Measurements from ENCODE around the gene ZNF839. TPM values are rescaled to one million over a fixed set of nuclear protein-coding genes. Genes with fewer than 3 reads are reported as not detected.

The ZNF839 gene
- total RNA-seq, 1 donor from 2014 or later: 19.2 TPM

- peaks cover 27% of the 10 kb centered on the region for H3K4me1 Mint-ChIP-seq
- H3K27ac Mint-ChIP-seq: no peak overlapping the region
- DNase-seq (ENCODE audit: low spot score in 2 of 2, unreplicated experiment in 2 of 2): no peak
- no peaks in the 10 kb centered on the region for H3K27me3 Mint-ChIP-seq (ENCODE audit: low read depth)
- no peak for TF ChIP-seq CTCF (IDR thresholded peaks at IDR 0.05; ENCODE audit: unreplicated experiment)
- no peaks in the 10 kb centered on the region for H3K9me3 Mint-ChIP-seq
- no peak overlapping the region for H3K4me3 Mint-ChIP-seq
- peaks cover 13% of the 10 kb centered on the region for H3K36me3 Mint-ChIP-seq
These were observed 40.3 kb upstream of the ZNF839 start for GRCh38 chr14:102279282-102279681.

GRCh38 chr14:102279688-102280348 is 39.7 kb upstream of the ZNF839 start:
- DNase-seq (ENCODE audit: low spot score in 2 of 2, unreplicated experiment in 2 of 2): no peak
- Mint-ChIP-seq H3K4me3 (no peak overlapping the region), H3K4me1 (peaks cover 31% of the 10 kb centered on the region), H3K9me3 (no peaks in the 10 kb centered on the region), H3K27me3 (ENCODE audit: low read depth) (no peaks in the 10 kb centered on the region), H3K27ac (peak overlapping the region; percentile 47), H3K36me3 (peaks cover 13% of the 10 kb centered on the region)
- TF ChIP-seq CTCF (IDR thresholded peaks at IDR 0.05; ENCODE audit: unreplicated experiment): no peak

GRCh38 chr14:102280376-102280962 is 39.1 kb upstream of the ZNF839 start:
- Mint-ChIP-seq H3K36me3 (peaks cover 11% of the 10 kb centered on the region), H3K4me3 (no peak overlapping the region), H3K4me1 (peaks cover 31% of the 10 kb centered on the region), H3K27me3 (ENCODE audit: low read depth) (no peaks in the 10 kb centered on the region), H3K9me3 (no peaks in the 10 kb centered on the region), H3K27ac (peak overlapping the region; percentile 47)
- TF ChIP-seq CTCF (IDR thresholded peaks at IDR 0.05; ENCODE audit: unreplicated experiment): no peak
- no peak for DNase-seq (ENCODE audit: low spot score in 2 of 2, unreplicated experiment in 2 of 2)

- peaks cover 30% of the 10 kb centered on the region for H3K4me1 Mint-ChIP-seq
- no peak for TF ChIP-seq CTCF (IDR thresholded peaks at IDR 0.05; ENCODE audit: unreplicated experiment)
- peaks cover 8% of the 10 kb centered on the region for H3K36me3 Mint-ChIP-seq
- H3K4me3 Mint-ChIP-seq: no peak overlapping the region
- no peak for DNase-seq (ENCODE audit: low spot score in 2 of 2, unreplicated experiment in 2 of 2)
- no peaks in the 10 kb centered on the region for H3K27me3 Mint-ChIP-seq (ENCODE audit: low read depth)
- no peaks in the 10 kb centered on the region for H3K9me3 Mint-ChIP-seq
- no peak overlapping the region for H3K27ac Mint-ChIP-seq
These were observed 36.6 kb upstream of the ZNF839 start for GRCh38 chr14:102282751-102283465.

- Mint-ChIP-seq H3K4me1 (peaks cover 24% of the 10 kb centered on the region), H3K36me3 (peaks cover 4% of the 10 kb centered on the region), H3K27me3 (ENCODE audit: low read depth) (no peaks in the 10 kb centered on the region), H3K9me3 (no peaks in the 10 kb centered on the region), H3K27ac (peak overlapping the region; percentile 82), H3K4me3 (no peak overlapping the region)
- DNase-seq (ENCODE audit: low spot score in 2 of 2, unreplicated experiment in 2 of 2): no peak
- no peak for TF ChIP-seq CTCF (IDR thresholded peaks at IDR 0.05; ENCODE audit: unreplicated experiment)
These were observed 35.9 kb upstream of the ZNF839 start for GRCh38 chr14:102283631-102284129.

All from mesothelial cell of epicardium (in vitro differentiated cells).